Glutamatergic neuron (in vitro differentiated cells): ENCODE data around the gene ARHGEF33. TPM values are rescaled to one million over a fixed set of nuclear protein-coding genes. Genes with fewer than 3 reads are reported as not detected.

Experiments
- DNase-seq: peaks from one replicate; pipeline ENCODE4 v3.0.0; 2022
- H3K27ac Mint-ChIP-seq: one replicate; pipeline ENCODE4 v1.8.0; 2020; ENCODE audit warnings: mild to moderate bottlenecking, mixed read lengths, inconsistent platforms; ENCODE audit not compliant: unreplicated experiment
- H3K27me3 Mint-ChIP-seq: one replicate; pipeline ENCODE4 v1.8.0; 2020; ENCODE audit warnings: mild to moderate bottlenecking, moderate library complexity, mixed read lengths, inconsistent platforms; ENCODE audit not compliant: unreplicated experiment
- H3K36me3 Mint-ChIP-seq: one replicate; pipeline ENCODE4 v1.8.0; 2020; ENCODE audit warnings: mild to moderate bottlenecking, mixed read lengths, inconsistent platforms; ENCODE audit not compliant: unreplicated experiment
- H3K4me1 Mint-ChIP-seq: one replicate; pipeline ENCODE4 v1.8.0; 2020; ENCODE audit warnings: mild to moderate bottlenecking, low read depth, mixed read lengths, inconsistent platforms; ENCODE audit not compliant: unreplicated experiment
- H3K4me3 Mint-ChIP-seq: one replicate; pipeline ENCODE4 v1.8.0; 2020; ENCODE audit warnings: mild to moderate bottlenecking, mixed read lengths, inconsistent platforms; ENCODE audit not compliant: unreplicated experiment
- H3K9me3 Mint-ChIP-seq: one replicate; pipeline ENCODE4 v1.8.0; 2020; ENCODE audit warnings: mild to moderate bottlenecking, moderate library complexity, mixed read lengths, inconsistent platforms; ENCODE audit not compliant: unreplicated experiment
- total RNA-seq: library from RNA; stranded (reverse); fragmentation: NEBNext Ultra II Directional; extraction: Animal tissue kit (Norgen Biotek cat#: 25700); gene quantifications from one replicate; pipeline ENCODE4 v1.2.1, GENCODE V29; 2021; ENCODE audit not compliant: unreplicated experiment
- TF ChIP-seq, protein P1 (sequence below): fragments of 200-600 bp; sonication (generic); IDR thresholded peaks from one replicate; pipeline ENCODE4 v1.5.0; 2021; ENCODE audit not compliant: partially characterized antibody, unreplicated experiment

ARHGEF33 gene
- total RNA-seq, 1 donor from 2014 or later: 1.1 TPM

DNA sequence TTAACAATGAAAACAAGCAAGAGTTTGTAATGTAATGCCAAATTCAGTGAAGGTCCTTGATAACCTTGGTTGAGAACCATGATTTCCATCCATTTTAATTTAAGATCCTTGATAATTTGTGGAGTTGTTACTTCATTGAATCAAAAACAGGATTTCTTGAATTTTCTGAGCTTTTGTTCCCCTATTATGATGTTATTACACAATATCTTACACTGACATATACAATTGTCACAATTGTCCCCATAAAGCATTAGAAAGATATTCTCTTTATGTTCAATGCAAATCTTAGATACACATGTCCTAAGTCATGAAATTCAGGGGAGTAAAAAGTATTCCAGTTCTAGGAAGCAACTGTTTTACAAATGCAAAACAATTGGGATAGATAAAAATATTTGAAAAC lies 83.6 kb downstream of the ARHGEF33 start:
- no peak overlapping the region for H3K27ac Mint-ChIP-seq
- H3K27me3 Mint-ChIP-seq: no peaks in the 10 kb centered on the region
- no peaks in the 10 kb centered on the region for H3K4me1 Mint-ChIP-seq
- TF ChIP-seq, protein P1, sequence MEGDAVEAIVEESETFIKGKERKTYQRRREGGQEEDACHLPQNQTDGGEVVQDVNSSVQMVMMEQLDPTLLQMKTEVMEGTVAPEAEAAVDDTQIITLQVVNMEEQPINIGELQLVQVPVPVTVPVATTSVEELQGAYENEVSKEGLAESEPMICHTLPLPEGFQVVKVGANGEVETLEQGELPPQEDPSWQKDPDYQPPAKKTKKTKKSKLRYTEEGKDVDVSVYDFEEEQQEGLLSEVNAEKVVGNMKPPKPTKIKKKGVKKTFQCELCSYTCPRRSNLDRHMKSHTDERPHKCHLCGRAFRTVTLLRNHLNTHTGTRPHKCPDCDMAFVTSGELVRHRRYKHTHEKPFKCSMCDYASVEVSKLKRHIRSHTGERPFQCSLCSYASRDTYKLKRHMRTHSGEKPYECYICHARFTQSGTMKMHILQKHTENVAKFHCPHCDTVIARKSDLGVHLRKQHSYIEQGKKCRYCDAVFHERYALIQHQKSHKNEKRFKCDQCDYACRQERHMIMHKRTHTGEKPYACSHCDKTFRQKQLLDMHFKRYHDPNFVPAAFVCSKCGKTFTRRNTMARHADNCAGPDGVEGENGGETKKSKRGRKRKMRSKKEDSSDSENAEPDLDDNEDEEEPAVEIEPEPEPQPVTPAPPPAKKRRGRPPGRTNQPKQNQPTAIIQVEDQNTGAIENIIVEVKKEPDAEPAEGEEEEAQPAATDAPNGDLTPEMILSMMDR: no peak
- no peak for DNase-seq
- H3K36me3 Mint-ChIP-seq: no peaks in the 10 kb centered on the region
- no peaks in the 10 kb centered on the region for H3K9me3 Mint-ChIP-seq
- no peak overlapping the region for H3K4me3 Mint-ChIP-seq

DNA sequence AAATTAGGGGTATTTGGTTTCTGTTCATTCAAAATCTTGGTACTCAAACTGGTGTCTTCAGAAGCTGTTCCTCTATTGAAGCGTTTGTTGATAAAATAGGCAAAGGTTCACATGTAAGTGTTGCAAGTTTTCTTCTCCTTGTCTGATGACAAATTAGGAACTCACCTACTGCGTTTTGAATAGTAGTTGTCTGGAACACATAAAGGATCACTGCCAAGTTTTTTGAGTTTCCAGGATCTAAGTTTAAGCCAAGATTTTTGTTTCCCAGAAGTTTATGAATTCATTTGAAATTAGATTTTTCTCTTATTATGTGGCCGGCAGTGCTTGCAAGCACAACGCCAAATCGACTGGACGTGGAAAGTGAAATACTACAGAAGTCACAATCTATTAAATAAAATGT lies 85.4 kb downstream of the ARHGEF33 start:
- no peak for DNase-seq
- Mint-ChIP-seq H3K4me1 (peaks cover 2% of the 10 kb centered on the region), H3K9me3 (no peaks in the 10 kb centered on the region), H3K4me3 (no peak overlapping the region), H3K27ac (no peak overlapping the region), H3K36me3 (no peaks in the 10 kb centered on the region), H3K27me3 (no peaks in the 10 kb centered on the region)
- TF ChIP-seq, protein P1: no peak

DNA sequence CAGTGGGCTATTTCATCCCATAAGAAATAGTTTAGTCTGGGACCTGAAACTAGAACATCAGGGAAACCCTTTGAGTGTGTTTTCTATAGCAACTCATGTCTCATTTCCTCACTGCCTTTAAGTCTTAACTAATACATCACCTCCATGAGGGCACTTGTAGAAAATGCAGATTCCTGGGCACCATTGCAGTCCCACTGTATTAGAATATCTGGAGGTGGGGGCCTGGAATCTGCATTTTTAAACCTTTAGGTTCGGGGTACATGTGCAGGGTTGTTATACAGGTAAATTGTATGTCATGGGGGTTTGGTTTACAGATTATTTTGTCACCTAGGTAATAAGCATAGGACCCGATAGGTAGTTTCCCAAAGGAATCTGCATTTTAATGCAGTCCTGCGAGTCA lies 87.4 kb downstream of the ARHGEF33 start:
- DNase-seq: no peak
- H3K27me3 Mint-ChIP-seq: no peaks in the 10 kb centered on the region

DNA sequence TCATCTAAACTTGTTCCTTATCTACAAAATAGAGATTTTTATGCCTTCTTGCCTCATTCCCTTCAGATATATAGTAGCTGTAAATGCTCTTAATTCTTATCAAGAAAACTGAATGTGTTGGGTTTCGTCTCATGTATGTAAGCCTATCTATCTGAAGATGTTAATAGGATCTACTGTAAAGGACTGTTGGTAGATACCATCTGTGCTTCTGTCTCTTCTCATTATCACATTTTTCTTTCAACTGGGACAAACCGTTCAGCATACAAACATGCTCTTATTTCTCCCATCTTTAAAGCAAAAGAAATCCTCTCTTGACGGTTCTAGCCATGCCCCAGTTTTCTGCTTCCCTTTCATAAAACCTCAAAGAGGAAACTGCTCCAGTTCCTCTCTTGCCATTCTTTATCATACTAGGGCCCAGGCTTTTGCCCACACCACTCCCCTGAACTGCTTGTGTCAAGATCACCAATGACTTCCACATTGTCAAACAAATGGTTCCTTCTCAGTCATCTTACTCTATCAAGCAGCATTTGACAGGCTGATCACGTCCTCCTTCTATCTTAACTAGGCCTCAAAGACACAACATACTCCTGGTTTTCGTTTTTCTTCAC lies 88.7 kb downstream of the ARHGEF33 start:
- no peaks in the 10 kb centered on the region for H3K27me3 Mint-ChIP-seq
- H3K9me3 Mint-ChIP-seq: no peaks in the 10 kb centered on the region
- no peaks in the 10 kb centered on the region for H3K36me3 Mint-ChIP-seq
- no peak for DNase-seq
- H3K27ac Mint-ChIP-seq: no peak overlapping the region
- H3K4me1 Mint-ChIP-seq: peaks cover 2% of the 10 kb centered on the region
- TF ChIP-seq, protein P1: no peak
- H3K4me3 Mint-ChIP-seq: no peak overlapping the region

More for the DNA sequence above, 87.4 kb downstream of the ARHGEF33 start:
- Mint-ChIP-seq H3K4me1 (peaks cover 2% of the 10 kb centered on the region), H3K4me3 (no peak overlapping the region), H3K27ac (no peak overlapping the region), H3K9me3 (no peaks in the 10 kb centered on the region), H3K36me3 (no peaks in the 10 kb centered on the region)
- TF ChIP-seq, protein P1: no peak

DNA sequence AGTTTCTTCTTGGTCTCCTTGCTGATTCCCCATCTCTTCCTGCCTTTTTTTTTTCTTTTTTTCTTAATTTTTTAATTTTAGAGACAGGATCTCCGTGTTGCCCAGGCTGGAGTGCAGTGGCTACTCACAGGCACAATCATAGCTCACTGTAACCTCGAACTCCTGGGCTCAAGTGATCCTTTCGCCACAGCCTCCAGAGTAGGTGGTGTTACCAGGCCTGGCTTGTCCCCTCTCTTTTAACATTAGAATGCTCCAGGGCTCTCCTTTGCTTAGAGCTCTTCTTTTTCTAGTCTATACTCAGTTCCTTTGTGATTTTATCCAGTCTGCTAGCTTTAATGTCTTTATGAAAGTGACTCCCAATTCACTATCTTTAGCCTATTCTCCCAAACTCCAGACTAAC lies 89.2 kb downstream of the ARHGEF33 start:
- peaks cover 2% of the 10 kb centered on the region for H3K4me1 Mint-ChIP-seq
- no peaks in the 10 kb centered on the region for H3K27me3 Mint-ChIP-seq
- H3K27ac Mint-ChIP-seq: no peak overlapping the region
- H3K36me3 Mint-ChIP-seq: no peaks in the 10 kb centered on the region
- DNase-seq: no peak
- no peak overlapping the region for H3K4me3 Mint-ChIP-seq
- no peaks in the 10 kb centered on the region for H3K9me3 Mint-ChIP-seq
- TF ChIP-seq, protein P1: no peak
